PC-3 (cell line): ENCODE results near the gene C16orf96. TPM values are rescaled to one million over a fixed set of nuclear protein-coding genes. Genes with fewer than 3 reads are reported as not detected.

Source experiments
- ATAC-seq: fragments of 200-7000 bp; cut with Tn5 transposase; 2 replicates; pipeline ENCODE4 v1.9.1; 2020; ENCODE audit warnings: mild to moderate bottlenecking, moderate library complexity
- BruUV-seq: library from RNA; stranded (reverse); fragments of 400-500 nt; replicated peaks from 2 replicates; lab custom pipeline; 2021; lab: Mats Ljungman, UMichigan
- CTCF ChIA-PET: fragments of 300-600 bp; sonication (Branson Sonifier 250); formaldehyde crosslinking; loops from one replicate; lab custom pipeline; 2022; ENCODE audit warnings: antibody characterized with exemption; lab: Charles Lee
- POLR2A ChIA-PET: fragments of 300-600 bp; sonication (Branson Sonifier 250); formaldehyde crosslinking; loops from one replicate; lab custom pipeline; 2022; ENCODE audit warnings: antibody characterized with exemption; ENCODE audit not compliant: unreplicated experiment; lab: Charles Lee
- DNase-seq: peaks from one replicate; pipeline ENCODE4 v3.0.0-alpha.2; 2015
- H2AFZ ChIP-seq: fragments of 300-600 bp; sonication (generic); 2 replicates; pipeline ENCODE4 v1.6.0; 2016; ENCODE audit warnings: antibody characterized with exemption, low read length
- H3F3A ChIP-seq: fragments of 300-600 bp; sonication (generic); one replicate; pipeline ENCODE4 v1.6.0; 2017; ENCODE audit warnings: antibody characterized with exemption, low read length, control low read depth, mild to moderate bottlenecking; ENCODE audit not compliant: unreplicated experiment
- H3K27ac ChIP-seq: fragments of 300-600 bp; sonication (generic); 2 replicates; pipeline ENCODE4 v1.5.1; 2016; ENCODE audit warnings: mild to moderate bottlenecking, low read length
- H3K27me3 ChIP-seq: fragments of 300-600 bp; sonication (generic); 2 replicates; pipeline ENCODE4 v1.6.1; 2016; ENCODE audit warnings: low read length, mixed read lengths
- H3K36me3 ChIP-seq: fragments of 300-600 bp; sonication (generic); 2 replicates; pipeline ENCODE4 v1.6.1; 2016; ENCODE audit warnings: low read depth, mixed run types, low read length, mixed read lengths
- H3K4me1 ChIP-seq: fragments of 300-600 bp; sonication (generic); 2 replicates; pipeline ENCODE4 v1.5.1; 2016; ENCODE audit warnings: low read length; ENCODE audit not compliant: insufficient read depth
- H3K4me2 ChIP-seq: fragments of 300-600 bp; sonication (generic); 2 replicates; pipeline ENCODE4 v1.6.0; 2016; ENCODE audit warnings: low read length
- H3K4me3 ChIP-seq: fragments of 300-600 bp; sonication (generic); 2 replicates; pipeline ENCODE4 v1.5.1; 2016; ENCODE audit warnings: mild to moderate bottlenecking, low read length, mixed read lengths
- H3K79me2 ChIP-seq: fragments of 300-600 bp; sonication (generic); 2 replicates; pipeline ENCODE4 v1.6.1; 2017; ENCODE audit warnings: low read length, mixed read lengths
- H3K9ac ChIP-seq: fragments of 300-600 bp; sonication (generic); 2 replicates; pipeline ENCODE4 v1.6.0; 2016; ENCODE audit warnings: mild to moderate bottlenecking, low read length
- H3K9me2 ChIP-seq: fragments of 300-600 bp; sonication (generic); replicated peaks from 2 replicates; pipeline ENCODE4 v1.6.1; 2016; ENCODE audit warnings: mixed run types, low read length, mixed read lengths
- H3K9me3 ChIP-seq: fragments of 300-600 bp; sonication (generic); 2 replicates; pipeline ENCODE4 v1.6.1; 2016; ENCODE audit warnings: low read length, mixed read lengths
- H4K20me1 ChIP-seq: fragments of 300-600 bp; sonication (generic); 2 replicates; pipeline ENCODE4 v1.6.1; 2016; ENCODE audit warnings: low read length, mixed read lengths
- CTCF ChIP-seq: fragments of 300-600 bp; sonication (generic); conservative IDR thresholded peaks from 2 replicates; pipeline ENCODE4 v1.5.1; 2017; ENCODE audit warnings: antibody characterized with exemption, low read depth, mild to moderate bottlenecking, low read length
- EZH2 ChIP-seq: fragments of 300-600 bp; sonication (generic); IDR thresholded peaks from one replicate; pipeline ENCODE4 v1.6.1; 2017; ENCODE audit warnings: antibody characterized with exemption, mild to moderate bottlenecking, low read length; ENCODE audit not compliant: unreplicated experiment
- EZH2phosphoT487 ChIP-seq: fragments of 300-600 bp; sonication (generic); IDR thresholded peaks from 2 replicates; pipeline ENCODE4 v1.6.1; 2018; ENCODE audit warnings: mild to moderate bottlenecking, antibody characterized with exemption, low read length, borderline replicate concordance
- intact Hi-C: fragments of 100-400 bp; cut with micrococcal nuclease; formaldehyde crosslinking; loops from 2 replicates; pipeline ENCODE4 v1.9.0; 2023
- total RNA-seq: library from RNA; depleted of rRNA; stranded (reverse); fragments of >200 nt; gene quantifications from 2 replicates; pipeline ENCODE4 v1.2.3, GENCODE V29; 2014

C16orf96 gene
- total RNA-seq, 1 experiment from 2014 or later, result not detected

DNA sequence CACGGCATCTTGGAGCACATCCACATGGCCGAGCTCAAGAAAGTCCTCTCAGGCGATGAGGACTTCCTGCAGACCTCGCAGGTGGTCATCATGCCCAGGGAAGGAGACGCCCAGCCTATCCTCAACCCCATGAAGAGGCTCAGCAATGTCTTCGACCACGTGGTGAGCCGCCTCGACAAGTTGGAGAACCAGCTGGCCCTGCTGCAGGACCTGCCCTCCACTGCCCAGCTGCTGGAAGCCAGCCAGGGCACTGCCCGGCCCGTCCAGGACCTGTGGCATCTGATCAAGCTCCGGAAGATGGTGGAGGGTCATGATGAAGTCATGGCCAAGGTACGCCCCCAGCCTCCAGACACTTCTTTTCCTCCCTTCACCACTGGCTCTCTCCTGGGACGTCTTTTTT is 440 bp downstream of the C16orf96 start:
- no peak for TF ChIP-seq EZH2
- TF ChIP-seq EZH2phosphoT487, result no peak
- TF ChIP-seq CTCF, result no peak
- intact Hi-C loops, result no loop called here
- H2AFZ ChIP-seq, result no peak overlapping the region
- no peaks in the 10 kb centered on the region for H3K9me2 ChIP-seq
- H3K4me2 ChIP-seq, result no peak overlapping the region
- no peak overlapping the region for H3K9ac ChIP-seq
- no peaks in the 10 kb centered on the region for H3K9me3 ChIP-seq
- DNase-seq (no peak), ATAC-seq (no peak)
- CTCF ChIA-PET, result interaction anchor here (0.6 kb wide), 1 partner anchor 9 kb away, joined by 3 read pairs; no protein-coding TSS in a partner anchor
- no peaks in the 10 kb centered on the region for H4K20me1 ChIP-seq
- BruUV-seq, result no TSS peak
- H3K27ac ChIP-seq, result no peak overlapping the region
- H3K36me3 ChIP-seq, result no peaks in the 10 kb centered on the region
- H3K4me3 ChIP-seq, result no peak overlapping the region
- no peaks in the 10 kb centered on the region for H3K27me3 ChIP-seq
- POLR2A ChIA-PET, result no interaction called here
- no peaks in the 10 kb centered on the region for H3K79me2 ChIP-seq
- H3F3A ChIP-seq, result no peaks in the 10 kb centered on the region
- no peaks in the 10 kb centered on the region for H3K4me1 ChIP-seq

- Histone ChIP-seq H3K27me3 (no peaks in the 10 kb centered on the region), H3K9me2 (no peaks in the 10 kb centered on the region), H3K79me2 (no peaks in the 10 kb centered on the region), H3K4me3 (no peak overlapping the region), H3F3A (no peaks in the 10 kb centered on the region), H3K9ac (no peak overlapping the region), H3K27ac (no peak overlapping the region), H4K20me1 (no peaks in the 10 kb centered on the region), H2AFZ (no peak overlapping the region), H3K9me3 (no peaks in the 10 kb centered on the region), H3K4me2 (no peak overlapping the region), H3K36me3 (no peaks in the 10 kb centered on the region), H3K4me1 (no peaks in the 10 kb centered on the region)
- no TSS peak for BruUV-seq
- TF ChIP-seq EZH2phosphoT487, result no peak
- no peak for TF ChIP-seq CTCF
- TF ChIP-seq EZH2, result no peak
- no peak for DNase-seq
- CTCF ChIA-PET, result no interaction called here
- POLR2A ChIA-PET, result no interaction called here
- no peak for ATAC-seq
- intact Hi-C loops, result no loop called here
Measured at GRCh38 chr16:4557973-4558372, 1.8 kb downstream of the C16orf96 start.

GRCh38 chr16:4561596-4561995 is 5.5 kb downstream of the C16orf96 start:
- ATAC-seq, result no peak
- CTCF ChIA-PET, result no interaction called here

More at GRCh38 chr16:4561596-4561995, 5.5 kb downstream of the C16orf96 start:
- no peak overlapping the region for H3K27ac ChIP-seq
- intact Hi-C loops, result no loop called here
- no peaks in the 10 kb centered on the region for H4K20me1 ChIP-seq
- H3K4me2 ChIP-seq, result no peak overlapping the region
- no peak overlapping the region for H2AFZ ChIP-seq
- no peaks in the 10 kb centered on the region for H3K9me2 ChIP-seq
- H3K9me3 ChIP-seq, result no peaks in the 10 kb centered on the region
- no peak overlapping the region for H3K4me3 ChIP-seq
- BruUV-seq, result no TSS peak
- TF ChIP-seq EZH2 (no peak), CTCF (no peak), EZH2phosphoT487 (no peak)
- DNase-seq, result no peak
- H3K79me2 ChIP-seq, result no peaks in the 10 kb centered on the region
- H3K27me3 ChIP-seq, result no peaks in the 10 kb centered on the region
- no peaks in the 10 kb centered on the region for H3K36me3 ChIP-seq
- no peaks in the 10 kb centered on the region for H3F3A ChIP-seq
- H3K9ac ChIP-seq, result no peak overlapping the region
- H3K4me1 ChIP-seq, result no peaks in the 10 kb centered on the region
- POLR2A ChIA-PET, result interaction anchor here (0.5 kb wide), 1 partner anchor 74 kb away, joined by 3 read pairs; no protein-coding TSS in a partner anchor
